ENCODE measurements around the gene SLC18A2. TPM values are rescaled to one million over a fixed set of nuclear protein-coding genes. Genes with fewer than 3 reads are reported as not detected.

The SLC18A2 gene
- total RNA-seq, 1 experiment from 2014 or later: 4.0 TPM

DNA sequence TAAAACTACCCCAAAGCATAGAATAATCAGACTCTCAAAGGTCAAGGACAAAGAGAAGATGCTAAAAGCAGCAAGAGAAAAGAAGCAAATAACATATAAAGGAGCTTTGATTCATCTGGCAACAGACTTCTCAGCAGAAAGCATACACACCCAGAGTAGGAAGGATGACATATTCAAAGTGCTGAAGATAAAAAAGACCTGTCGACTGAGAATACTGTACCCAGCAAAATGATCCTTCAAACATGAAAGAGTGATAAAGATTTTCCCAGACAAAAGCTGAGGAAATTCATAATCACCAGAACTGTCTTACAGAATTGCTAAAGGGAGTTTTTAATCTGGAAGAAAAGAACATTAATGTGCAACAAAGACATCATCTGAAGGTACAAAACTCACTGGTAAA lies 28.7 kb upstream of the SLC18A2 start:
- Histone ChIP-seq H2AFZ (ENCODE audit: low read length) (no peak overlapping the region), H3K4me2 (ENCODE audit: insufficient read depth, insufficient read length, low read length) (no peak overlapping the region), H3K4ac (ENCODE audit: low read depth, low read length) (no peak overlapping the region), H3T11ph (ENCODE audit: low read length) (no peak overlapping the region), H3K56ac (ENCODE audit: insufficient read length, low read depth, low read length) (no peak overlapping the region), H3K23me2 (ENCODE audit: insufficient read length, low read depth, low read length, poor library complexity, severe bottlenecking) (peaks cover 5% of the 10 kb centered on the region), H3K27ac (ENCODE audit: insufficient read length, low read depth, low read length) (no peak overlapping the region), H3K79me2 (ENCODE audit: insufficient read depth, low read length) (no peaks in the 10 kb centered on the region), H2BK15ac (ENCODE audit: low read depth, low read length) (no peak overlapping the region), H4K20me1 (ENCODE audit: control insufficient read depth, insufficient read depth, insufficient read length) (no peaks in the 10 kb centered on the region), H2AK5ac (ENCODE audit: insufficient read length, low read length) (no peak overlapping the region), H3K23ac (ENCODE audit: insufficient read length, low read depth, low read length) (no peak overlapping the region), H4K91ac (ENCODE audit: insufficient read length, low read depth, low read length) (no peak overlapping the region), H3K4me1 (ENCODE audit: insufficient read depth, low read length) (no peaks in the 10 kb centered on the region), H2BK20ac (ENCODE audit: low read depth, low read length, poor library complexity, severe bottlenecking) (no peak overlapping the region), H2BK12ac (ENCODE audit: insufficient read length, low read depth, low read length) (no peak overlapping the region), H4K8ac (replicated peaks; ENCODE audit: insufficient read length, low read depth, low read length) (no peak overlapping the region), H3K9ac (ENCODE audit: extremely low read depth, insufficient read length, low read length) (no peak overlapping the region), H3K9me3 (ENCODE audit: control insufficient read depth, low read depth, low read length) (no peaks in the 10 kb centered on the region), H2BK5ac (ENCODE audit: insufficient read length, low read length) (no peak overlapping the region), H2BK120ac (ENCODE audit: low read depth, low read length, poor library complexity, severe bottlenecking) (no peak overlapping the region), H4K5ac (ENCODE audit: insufficient read length, low read depth, low read length) (no peak overlapping the region), H3K27me3 (ENCODE audit: insufficient read depth, low read length) (peaks cover 12% of the 10 kb centered on the region; the same call in 1 of the 2 replicates), H3K18ac (ENCODE audit: insufficient read length, low read depth, low read length) (no peak overlapping the region), H3K14ac (ENCODE audit: insufficient read depth, low read length) (no peak overlapping the region), H3K79me1 (ENCODE audit: insufficient read depth, low read depth, low read length, poor library complexity, severe bottlenecking) (no peaks in the 10 kb centered on the region)
- Mint-ChIP-seq H3K4me1 (peaks cover 2% of the 10 kb centered on the region in 2 experiments; a peak in 3 of 4 replicates), H3K27ac (no peak overlapping the region), H3K36me3 (ENCODE audit: insufficient read depth in 1 of 3, low read depth in 3 of 3) (peaks cover 0 to 6% (median 0%) of the 10 kb centered on the region in 3 experiments; a peak in 1 of 7 replicates), H3K27me3 (ENCODE audit: low read depth) (peaks cover 68% of the 10 kb centered on the region), H3K4me3 (no peak overlapping the region), H3K9me3 (peaks cover 11 to 12% of the 10 kb centered on the region in 2 experiments; a peak in 3 of 5 replicates)
- DNase-seq: no peak
- TF ChIP-seq, protein P1, sequence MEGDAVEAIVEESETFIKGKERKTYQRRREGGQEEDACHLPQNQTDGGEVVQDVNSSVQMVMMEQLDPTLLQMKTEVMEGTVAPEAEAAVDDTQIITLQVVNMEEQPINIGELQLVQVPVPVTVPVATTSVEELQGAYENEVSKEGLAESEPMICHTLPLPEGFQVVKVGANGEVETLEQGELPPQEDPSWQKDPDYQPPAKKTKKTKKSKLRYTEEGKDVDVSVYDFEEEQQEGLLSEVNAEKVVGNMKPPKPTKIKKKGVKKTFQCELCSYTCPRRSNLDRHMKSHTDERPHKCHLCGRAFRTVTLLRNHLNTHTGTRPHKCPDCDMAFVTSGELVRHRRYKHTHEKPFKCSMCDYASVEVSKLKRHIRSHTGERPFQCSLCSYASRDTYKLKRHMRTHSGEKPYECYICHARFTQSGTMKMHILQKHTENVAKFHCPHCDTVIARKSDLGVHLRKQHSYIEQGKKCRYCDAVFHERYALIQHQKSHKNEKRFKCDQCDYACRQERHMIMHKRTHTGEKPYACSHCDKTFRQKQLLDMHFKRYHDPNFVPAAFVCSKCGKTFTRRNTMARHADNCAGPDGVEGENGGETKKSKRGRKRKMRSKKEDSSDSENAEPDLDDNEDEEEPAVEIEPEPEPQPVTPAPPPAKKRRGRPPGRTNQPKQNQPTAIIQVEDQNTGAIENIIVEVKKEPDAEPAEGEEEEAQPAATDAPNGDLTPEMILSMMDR (conservative IDR thresholded peaks at IDR 0.05): no peak
- WGBS (ENCODE audit: extremely low coverage, insufficient read length, low lambda C conversion rate): no CpG with 5 or more reads among the region's 1 CpG

Measured in H9 (cell line).